Type B pancreatic cell (in vitro differentiated cells): ENCODE results near the gene EPHA3. TPM values are rescaled to one million over a fixed set of nuclear protein-coding genes. Genes with fewer than 3 reads are reported as not detected.

Experiments
- DNase-seq: peaks from one replicate; pipeline ENCODE4 v3.0.0; 2021; ENCODE audit warnings: mixed read lengths; ENCODE audit not compliant: unreplicated experiment; ENCODE audit errors: extremely low spot score
- H3K27ac Mint-ChIP-seq: 2 replicates; pipeline ENCODE4 v1.8.0; 2021; ENCODE audit warnings: mild to moderate bottlenecking, mixed read lengths
- H3K27me3 Mint-ChIP-seq: 2 replicates; pipeline ENCODE4 v1.8.0; 2021; ENCODE audit warnings: mixed read lengths
- H3K36me3 Mint-ChIP-seq: 2 replicates; pipeline ENCODE4 v1.8.0; 2021; ENCODE audit warnings: mixed read lengths
- H3K4me1 Mint-ChIP-seq: one replicate; pipeline ENCODE4 v1.8.0; 2021; ENCODE audit warnings: mixed read lengths; ENCODE audit not compliant: unreplicated experiment
- H3K4me3 Mint-ChIP-seq: 2 replicates; pipeline ENCODE4 v1.8.0; 2021; ENCODE audit warnings: mild to moderate bottlenecking, mixed read lengths
- H3K9me3 Mint-ChIP-seq: 2 replicates; pipeline ENCODE4 v1.8.0; 2021; ENCODE audit warnings: mixed read lengths
- total RNA-seq: library from RNA; stranded (reverse); gene quantifications from 2 replicates; pipeline ENCODE4 v1.2.1, GENCODE V29; 2021; ENCODE audit warnings: low replicate concordance
- TF ChIP-seq, protein P1 (sequence below): fragments of 200-600 bp; sonication (generic); conservative IDR thresholded peaks from 2 replicates; pipeline ENCODE4 v1.5.0; 2021; ENCODE audit warnings: antibody characterized with exemption, mild to moderate bottlenecking

Gene EPHA3
- total RNA-seq, 1 donor from 2014 or later, result 30.3 TPM

GRCh38 chr3:89278302-89279025 is 171.0 kb downstream of the EPHA3 start:
- peaks cover 12% of the 10 kb centered on the region for H3K4me1 Mint-ChIP-seq
- no peak overlapping the region for H3K27ac Mint-ChIP-seq
- DNase-seq, result no peak
- H3K4me3 Mint-ChIP-seq, result no peak overlapping the region
- TF ChIP-seq, protein P1, sequence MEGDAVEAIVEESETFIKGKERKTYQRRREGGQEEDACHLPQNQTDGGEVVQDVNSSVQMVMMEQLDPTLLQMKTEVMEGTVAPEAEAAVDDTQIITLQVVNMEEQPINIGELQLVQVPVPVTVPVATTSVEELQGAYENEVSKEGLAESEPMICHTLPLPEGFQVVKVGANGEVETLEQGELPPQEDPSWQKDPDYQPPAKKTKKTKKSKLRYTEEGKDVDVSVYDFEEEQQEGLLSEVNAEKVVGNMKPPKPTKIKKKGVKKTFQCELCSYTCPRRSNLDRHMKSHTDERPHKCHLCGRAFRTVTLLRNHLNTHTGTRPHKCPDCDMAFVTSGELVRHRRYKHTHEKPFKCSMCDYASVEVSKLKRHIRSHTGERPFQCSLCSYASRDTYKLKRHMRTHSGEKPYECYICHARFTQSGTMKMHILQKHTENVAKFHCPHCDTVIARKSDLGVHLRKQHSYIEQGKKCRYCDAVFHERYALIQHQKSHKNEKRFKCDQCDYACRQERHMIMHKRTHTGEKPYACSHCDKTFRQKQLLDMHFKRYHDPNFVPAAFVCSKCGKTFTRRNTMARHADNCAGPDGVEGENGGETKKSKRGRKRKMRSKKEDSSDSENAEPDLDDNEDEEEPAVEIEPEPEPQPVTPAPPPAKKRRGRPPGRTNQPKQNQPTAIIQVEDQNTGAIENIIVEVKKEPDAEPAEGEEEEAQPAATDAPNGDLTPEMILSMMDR, result no peak
- no peaks in the 10 kb centered on the region for H3K36me3 Mint-ChIP-seq
- H3K27me3 Mint-ChIP-seq, result peaks cover 3% of the 10 kb centered on the region
- H3K9me3 Mint-ChIP-seq, result no peaks in the 10 kb centered on the region

DNA sequence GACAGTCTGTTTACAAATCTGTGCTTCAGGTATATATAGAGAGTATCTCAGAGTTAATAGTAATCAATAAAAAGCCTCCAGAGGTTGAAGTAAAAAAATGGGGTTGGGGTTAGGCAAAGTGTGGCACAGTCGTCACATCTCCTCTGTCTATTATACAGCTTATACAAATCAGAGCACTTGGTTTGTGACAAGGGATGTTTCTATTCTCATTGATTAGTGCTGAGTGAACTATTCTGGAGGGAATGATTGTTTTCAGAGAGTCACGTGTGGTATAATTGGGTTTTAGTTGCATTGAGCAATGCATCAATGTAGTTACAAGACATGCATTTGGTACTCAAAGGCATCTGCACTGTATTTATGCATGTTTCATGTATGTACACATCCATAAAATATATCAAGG is 172.9 kb downstream of the EPHA3 start:
- H3K27me3 Mint-ChIP-seq, result peaks cover 3% of the 10 kb centered on the region
- H3K4me1 Mint-ChIP-seq, result peaks cover 12% of the 10 kb centered on the region
- no peak overlapping the region for H3K27ac Mint-ChIP-seq
- H3K36me3 Mint-ChIP-seq, result no peaks in the 10 kb centered on the region
- no peak overlapping the region for H3K4me3 Mint-ChIP-seq
- no peak for DNase-seq
- no peaks in the 10 kb centered on the region for H3K9me3 Mint-ChIP-seq
- TF ChIP-seq, protein P1, result no peak

DNA sequence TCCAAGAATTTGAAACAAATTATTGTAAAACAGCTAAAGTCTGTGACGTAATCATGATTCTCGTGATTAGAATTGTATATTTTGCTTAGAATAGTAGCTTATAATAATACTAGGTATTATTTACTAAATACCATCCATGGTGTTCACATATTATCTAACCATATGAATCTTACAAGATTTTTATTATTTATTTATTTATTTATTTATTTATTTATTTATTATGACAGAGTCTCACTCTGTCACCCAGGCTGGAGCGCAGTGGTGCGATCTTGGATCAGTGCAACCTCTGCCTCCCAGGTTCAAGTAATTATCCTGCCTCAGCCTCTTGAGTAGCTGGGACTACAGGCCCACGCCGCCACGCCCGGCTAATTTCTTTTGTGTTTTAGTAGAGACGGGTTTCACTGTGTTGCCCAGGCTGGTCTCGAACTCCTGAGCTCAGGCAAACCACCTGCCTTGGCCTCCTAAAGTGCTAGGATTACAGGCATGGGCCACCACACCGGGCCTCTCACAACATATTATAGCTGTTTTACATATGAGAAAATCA is 173.5 kb downstream of the EPHA3 start:
- Mint-ChIP-seq H3K4me3 (no peak overlapping the region), H3K27ac (no peak overlapping the region), H3K4me1 (peaks cover 12% of the 10 kb centered on the region), H3K36me3 (no peaks in the 10 kb centered on the region), H3K9me3 (no peaks in the 10 kb centered on the region), H3K27me3 (peaks cover 3% of the 10 kb centered on the region)
- TF ChIP-seq, protein P1, result no peak
- DNase-seq, result no peak

- Mint-ChIP-seq H3K36me3 (no peaks in the 10 kb centered on the region), H3K27me3 (no peaks in the 10 kb centered on the region), H3K4me3 (no peak overlapping the region), H3K9me3 (peaks cover 5% of the 10 kb centered on the region), H3K4me1 (no peaks in the 10 kb centered on the region), H3K27ac (no peak overlapping the region)
- no peak for DNase-seq
- TF ChIP-seq, protein P1, result no peak
Measured at GRCh38 chr3:89287902-89288508, 180.6 kb downstream of the EPHA3 start.

DNA sequence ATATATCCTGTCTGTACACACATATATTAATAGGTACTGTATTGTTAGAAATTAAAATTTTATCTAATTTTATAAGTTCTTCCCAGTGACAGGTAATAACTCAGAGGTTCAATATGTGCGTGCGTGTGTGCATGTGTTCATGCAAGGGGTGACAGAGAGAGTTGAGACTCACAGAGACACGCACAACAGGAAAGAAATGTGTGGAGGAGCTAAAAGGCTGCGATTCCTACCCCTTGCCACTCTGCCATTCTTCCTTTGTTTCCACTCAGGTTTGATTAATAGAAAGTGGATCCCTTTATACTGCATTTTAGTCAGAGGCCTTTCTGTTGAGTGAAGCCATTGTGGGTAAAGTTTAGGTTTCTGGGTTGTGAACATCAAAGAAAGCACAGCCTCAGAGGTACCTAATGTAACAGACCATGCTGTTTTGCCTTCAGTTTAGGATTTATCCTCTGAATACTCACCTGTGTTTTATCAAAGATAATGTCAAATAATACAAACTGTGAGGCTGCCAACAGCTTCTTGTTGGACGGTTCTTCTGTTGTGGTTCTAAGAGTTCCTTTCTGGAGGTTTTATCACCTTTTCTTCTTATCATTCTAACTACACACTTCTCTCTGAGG is 182.3 kb downstream of the EPHA3 start:
- H3K4me3 Mint-ChIP-seq, result no peak overlapping the region
- H3K36me3 Mint-ChIP-seq, result no peaks in the 10 kb centered on the region
- H3K27me3 Mint-ChIP-seq, result no peaks in the 10 kb centered on the region
- H3K9me3 Mint-ChIP-seq, result peaks cover 5% of the 10 kb centered on the region
- H3K4me1 Mint-ChIP-seq, result no peaks in the 10 kb centered on the region
- TF ChIP-seq, protein P1, result no peak
- DNase-seq, result no peak
- H3K27ac Mint-ChIP-seq, result no peak overlapping the region
